Adrenal gland (tissue), 5 donors: Measurements from ENCODE around the gene NEIL3.

Source experiments
- POLR2A ChIP-seq, 2 donors: fragments of 450-650 bp; IDR thresholded peaks; one replicate each; pipeline ENCODE4 v1.6.1; 2017; ENCODE audit warnings: antibody characterized with exemption in 2 of 2, mild to moderate bottlenecking in 2 of 2, moderate library complexity in 1 of 2
- TF ChIP-seq, protein P1 (sequence below), 6 experiments: fragments of 450-650 bp in 4 of 6; fragments of 200-600 bp in 2 of 6; sonication (generic) in 1 of 6; IDR thresholded peaks; 1 replicate in 5 of 6; 2 replicates in 1 of 6; pipeline versions ENCODE4 v1.5.1 to v1.8.0; 2016 to 2021; ENCODE audit warnings: antibody characterized with exemption in 6 of 6, mild to moderate bottlenecking in 2 of 6, moderate library complexity in 1 of 6
- donor health status: DM: no; HTN: no; CAD: no.

DNA sequence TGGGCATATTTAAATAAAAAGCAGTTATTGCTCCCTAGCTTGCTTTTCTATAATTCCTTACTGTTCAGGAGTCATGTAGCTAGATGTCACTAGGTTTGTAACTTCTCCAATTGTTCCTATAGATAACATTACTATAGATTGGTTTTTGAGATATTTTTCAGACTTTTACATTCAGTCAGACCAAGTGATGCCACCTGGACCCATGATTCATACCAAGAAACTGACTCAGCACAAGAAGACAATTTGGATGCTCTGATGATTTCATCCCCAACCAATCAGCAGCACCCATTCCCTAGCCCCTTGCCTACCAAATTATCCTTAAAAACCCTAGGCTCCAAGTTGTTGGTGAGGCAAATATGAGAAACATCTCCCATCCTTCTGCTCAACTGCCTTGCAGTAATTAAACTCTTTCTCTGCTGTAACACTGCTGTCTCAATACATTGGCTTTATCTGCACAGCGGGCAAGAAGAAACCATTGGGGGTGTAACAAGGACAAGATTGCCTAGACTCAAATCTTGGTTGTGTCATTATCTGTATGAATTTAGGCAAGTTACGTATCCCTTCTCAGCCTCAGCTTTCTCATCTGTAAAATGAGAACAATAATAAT is 11.8 kb upstream of the NEIL3 start:
- TF ChIP-seq, protein P1, sequence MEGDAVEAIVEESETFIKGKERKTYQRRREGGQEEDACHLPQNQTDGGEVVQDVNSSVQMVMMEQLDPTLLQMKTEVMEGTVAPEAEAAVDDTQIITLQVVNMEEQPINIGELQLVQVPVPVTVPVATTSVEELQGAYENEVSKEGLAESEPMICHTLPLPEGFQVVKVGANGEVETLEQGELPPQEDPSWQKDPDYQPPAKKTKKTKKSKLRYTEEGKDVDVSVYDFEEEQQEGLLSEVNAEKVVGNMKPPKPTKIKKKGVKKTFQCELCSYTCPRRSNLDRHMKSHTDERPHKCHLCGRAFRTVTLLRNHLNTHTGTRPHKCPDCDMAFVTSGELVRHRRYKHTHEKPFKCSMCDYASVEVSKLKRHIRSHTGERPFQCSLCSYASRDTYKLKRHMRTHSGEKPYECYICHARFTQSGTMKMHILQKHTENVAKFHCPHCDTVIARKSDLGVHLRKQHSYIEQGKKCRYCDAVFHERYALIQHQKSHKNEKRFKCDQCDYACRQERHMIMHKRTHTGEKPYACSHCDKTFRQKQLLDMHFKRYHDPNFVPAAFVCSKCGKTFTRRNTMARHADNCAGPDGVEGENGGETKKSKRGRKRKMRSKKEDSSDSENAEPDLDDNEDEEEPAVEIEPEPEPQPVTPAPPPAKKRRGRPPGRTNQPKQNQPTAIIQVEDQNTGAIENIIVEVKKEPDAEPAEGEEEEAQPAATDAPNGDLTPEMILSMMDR (IDR thresholded peaks at IDR 0.05): no peak
- TF ChIP-seq POLR2A (IDR thresholded peaks at IDR 0.05): no peak
